ENCODE results near the gene CIITA. TPM values are rescaled to one million over a fixed set of nuclear protein-coding genes. Genes with fewer than 3 reads are reported as not detected.

Gene CIITA
- total RNA-seq, 1 experiment from 2014 or later = not detected

- H3T11ph ChIP-seq (ENCODE audit: low read length) = no peak overlapping the region
- H3K23ac ChIP-seq (ENCODE audit: insufficient read length, low read depth, low read length) = no peak overlapping the region
- no peak overlapping the region for H4K91ac ChIP-seq (ENCODE audit: insufficient read length, low read depth, low read length)
- H3K27me3 ChIP-seq (ENCODE audit: insufficient read depth, low read length) = no peaks in the 10 kb centered on the region
- no peak overlapping the region for H3K27ac ChIP-seq (ENCODE audit: insufficient read length, low read depth, low read length)
- H3K4me1 ChIP-seq (ENCODE audit: insufficient read depth, low read length) = no peaks in the 10 kb centered on the region
- H2BK120ac ChIP-seq (ENCODE audit: low read depth, low read length, poor library complexity, severe bottlenecking) = no peak overlapping the region
- no peak overlapping the region for H4K5ac ChIP-seq (ENCODE audit: insufficient read length, low read depth, low read length)
- no peaks in the 10 kb centered on the region for H3K23me2 ChIP-seq (ENCODE audit: insufficient read length, low read depth, low read length, poor library complexity, severe bottlenecking)
- no peak overlapping the region; a peak in 1 of 7 replicates for H3K27ac Mint-ChIP-seq
- no peak overlapping the region for H3K14ac ChIP-seq (ENCODE audit: insufficient read depth, low read length)
- H4K8ac ChIP-seq (replicated peaks; ENCODE audit: insufficient read length, low read depth, low read length) = no peak overlapping the region
- no peak overlapping the region for H2BK12ac ChIP-seq (ENCODE audit: insufficient read length, low read depth, low read length)
- no peak for TF ChIP-seq CTCF (conservative IDR thresholded peaks at IDR 0.05)
- no peak overlapping the region for H2BK15ac ChIP-seq (ENCODE audit: low read depth, low read length)
- no peaks in the 10 kb centered on the region for H3K27me3 Mint-ChIP-seq (ENCODE audit: low read depth)
- WGBS (ENCODE audit: extremely low coverage, insufficient read length, low lambda C conversion rate) = no CpG with 5 or more reads among the region's 11 CpGs
- H3K4me2 ChIP-seq (ENCODE audit: insufficient read depth, insufficient read length, low read length) = no peak overlapping the region
- H3K9ac ChIP-seq (ENCODE audit: extremely low read depth, insufficient read length, low read length) = no peak overlapping the region
- H3K4me1 Mint-ChIP-seq = peaks cover 0 to under 1% of the 10 kb centered on the region in 2 experiments; a peak in 2 of 4 replicates
- H3K4ac ChIP-seq (ENCODE audit: low read depth, low read length) = no peak overlapping the region
- no peak overlapping the region for H2AFZ ChIP-seq (ENCODE audit: low read length)
- no peak overlapping the region for H2AK5ac ChIP-seq (ENCODE audit: insufficient read length, low read length)
- H3K9me3 ChIP-seq (ENCODE audit: control insufficient read depth, low read depth, low read length) = no peaks in the 10 kb centered on the region
- H3K9me3 Mint-ChIP-seq = no peaks in the 10 kb centered on the region
- no peak overlapping the region for H3K18ac ChIP-seq (ENCODE audit: insufficient read length, low read depth, low read length)
- H2BK5ac ChIP-seq (ENCODE audit: insufficient read length, low read length) = no peak overlapping the region
- H3K56ac ChIP-seq (ENCODE audit: insufficient read length, low read depth, low read length) = no peak overlapping the region
- no peaks in the 10 kb centered on the region for H3K79me1 ChIP-seq (ENCODE audit: insufficient read depth, low read depth, low read length, poor library complexity, severe bottlenecking)
- no peaks in the 10 kb centered on the region for H3K79me2 ChIP-seq (ENCODE audit: insufficient read depth, low read length)
- H3K4me3 Mint-ChIP-seq = no peak overlapping the region
- H2BK20ac ChIP-seq (ENCODE audit: low read depth, low read length, poor library complexity, severe bottlenecking) = no peak overlapping the region
- peaks cover 7 to 30% (median 22%) of the 10 kb centered on the region in 3 experiments for H3K36me3 Mint-ChIP-seq (ENCODE audit: insufficient read depth in 1 of 3, low read depth in 3 of 3)
- no peak for DNase-seq
- no peaks in the 10 kb centered on the region for H4K20me1 ChIP-seq (ENCODE audit: control insufficient read depth, insufficient read depth, insufficient read length)
Measured at GRCh38 chr16:10931977-10932632, 55.1 kb downstream of the CIITA start.
